ENCODE results near the gene TMPRSS13. TPM values are rescaled to one million over a fixed set of nuclear protein-coding genes. Genes with fewer than 3 reads are reported as not detected.

Gene TMPRSS13
- total and polyA plus RNA-seq, 9 of the 15 experiments (the other 6 are each of a cell fraction or from before 2014, with no cell fraction given): 0.11 to 0.29 (median 0.15) TPM

GRCh38 chr11:117915672-117916235, 13.4 kb downstream of the TMPRSS13 start (continued):
- TF ChIP-seq THAP7 (CRISPR knock-in tag; IDR thresholded peaks at IDR 0.05) (no peak), SMAD2 (IDR thresholded peaks at IDR 0.05; ENCODE audit: low read depth, low read length) (no peak), POLR2H (tag; IDR thresholded peaks at IDR 0.05; ENCODE audit: low read depth) (no peak), CREB5 (CRISPR knock-in tag; IDR thresholded peaks at IDR 0.05) (no peak), SREBF2 (CRISPR knock-in tag; IDR thresholded peaks at IDR 0.05) (no peak), FOXO4 (CRISPR knock-in tag; IDR thresholded peaks at IDR 0.05) (no peak)

Data from K562 (cell line).